OCI-LY3 (cell line): ENCODE results near the gene TET2.

ENCODE experiments used
- CTCF ChIP-seq: fragments of 200-600, 300-600 bp; sonication (generic); IDR thresholded peaks from 2 replicates; pipeline ENCODE4 v1.5.1; 2014; ENCODE audit warnings: antibody characterized with exemption, low read length, low read depth
- EZH2phosphoT487 ChIP-seq: fragments of 200-600 bp; shearing (Covaris generic); IDR thresholded peaks from 2 replicates; pipeline ENCODE4 v1.6.1; 2018; ENCODE audit warnings: antibody characterized with exemption, mixed run types, low read depth

GRCh38 chr4:105135785-105136184, 10.9 kb upstream of the TET2 start:
- no peak for TF ChIP-seq CTCF
- TF ChIP-seq EZH2phosphoT487: no peak
